ENCODE measurements around the gene CALB2.

Gene CALB2

GRCh38 chr16:71414038-71414437, 55.5 kb downstream of the CALB2 start:
- FAIRE-seq (no peak), DNase-seq (ENCODE audit: insufficient read length) (no peak)
- TF ChIP-seq POLR2AphosphoS5 (IDR thresholded peaks at IDR 0.05; ENCODE audit: low read depth, low read length) (no peak), POLR2A (IDR thresholded peaks at IDR 0.05; ENCODE audit: low read depth, low read length) (no peak), TAF1 (IDR thresholded peaks at IDR 0.05; ENCODE audit: borderline replicate concordance, low read depth, low read length) (no peak)

GRCh38 chr16:71421911-71422310, 63.4 kb downstream of the CALB2 start:
- DNase-seq (ENCODE audit: insufficient read length) (no peak), FAIRE-seq (no peak)
- no peak for TF ChIP-seq POLR2AphosphoS5 (IDR thresholded peaks at IDR 0.05; ENCODE audit: low read depth, low read length)
- no peak for TF ChIP-seq POLR2A (IDR thresholded peaks at IDR 0.05; ENCODE audit: low read depth, low read length)
- TF ChIP-seq TAF1 (IDR thresholded peaks at IDR 0.05; ENCODE audit: borderline replicate concordance, low read depth, low read length): no peak

- FAIRE-seq: no peak
- DNase-seq (ENCODE audit: insufficient read length): no peak
- TF ChIP-seq POLR2A (IDR thresholded peaks at IDR 0.05; ENCODE audit: low read depth, low read length) (no peak), POLR2AphosphoS5 (IDR thresholded peaks at IDR 0.05; ENCODE audit: low read depth, low read length) (no peak), TAF1 (IDR thresholded peaks at IDR 0.05; ENCODE audit: borderline replicate concordance, low read depth, low read length) (no peak)
These were observed 64.5 kb downstream of the CALB2 start for GRCh38 chr16:71423016-71423415.

GRCh38 chr16:71423865-71424264, 65.3 kb downstream of the CALB2 start:
- FAIRE-seq: no peak
- TF ChIP-seq TAF1 (IDR thresholded peaks at IDR 0.05; ENCODE audit: borderline replicate concordance, low read depth, low read length) (no peak), POLR2A (IDR thresholded peaks at IDR 0.05; ENCODE audit: low read depth, low read length) (no peak), POLR2AphosphoS5 (IDR thresholded peaks at IDR 0.05; ENCODE audit: low read depth, low read length) (no peak)
- no peak for DNase-seq (ENCODE audit: insufficient read length)

- no peak for FAIRE-seq
- TF ChIP-seq POLR2A (IDR thresholded peaks at IDR 0.05; ENCODE audit: low read depth, low read length) (no peak), POLR2AphosphoS5 (IDR thresholded peaks at IDR 0.05; ENCODE audit: low read depth, low read length) (no peak)
- no peak for DNase-seq (ENCODE audit: insufficient read length)
These were observed 66.1 kb downstream of the CALB2 start for GRCh38 chr16:71424626-71425025.

GRCh38 chr16:71425746-71426068, 67.2 kb downstream of the CALB2 start:
- no peak for FAIRE-seq
- no peak for DNase-seq (ENCODE audit: insufficient read length)
- TF ChIP-seq POLR2A (IDR thresholded peaks at IDR 0.05; ENCODE audit: low read depth, low read length) (no peak), TAF1 (IDR thresholded peaks at IDR 0.05; ENCODE audit: borderline replicate concordance, low read depth, low read length) (no peak), POLR2AphosphoS5 (IDR thresholded peaks at IDR 0.05; ENCODE audit: low read depth, low read length) (no peak)

- peak; percentile 50 for FAIRE-seq
- DNase-seq (ENCODE audit: insufficient read length): no peak
- TF ChIP-seq TAF1 (IDR thresholded peaks at IDR 0.05; ENCODE audit: borderline replicate concordance, low read depth, low read length) (no peak), POLR2AphosphoS5 (IDR thresholded peaks at IDR 0.05; ENCODE audit: low read depth, low read length) (no peak), POLR2A (IDR thresholded peaks at IDR 0.05; ENCODE audit: low read depth, low read length) (no peak)
These were observed 67.8 kb downstream of the CALB2 start for GRCh38 chr16:71426069-71426879.

GRCh38 chr16:71426880-71427615, 68.5 kb downstream of the CALB2 start:
- DNase-seq (ENCODE audit: insufficient read length) (no peak), FAIRE-seq (no peak)
- no peak for TF ChIP-seq TAF1 (IDR thresholded peaks at IDR 0.05; ENCODE audit: borderline replicate concordance, low read depth, low read length)
- TF ChIP-seq POLR2AphosphoS5 (IDR thresholded peaks at IDR 0.05; ENCODE audit: low read depth, low read length): no peak
- TF ChIP-seq POLR2A (IDR thresholded peaks at IDR 0.05; ENCODE audit: low read depth, low read length): no peak

- FAIRE-seq: no peak
- DNase-seq (ENCODE audit: insufficient read length): no peak
- TF ChIP-seq POLR2A (IDR thresholded peaks at IDR 0.05; ENCODE audit: low read depth, low read length) (no peak), POLR2AphosphoS5 (IDR thresholded peaks at IDR 0.05; ENCODE audit: low read depth, low read length) (no peak), TAF1 (IDR thresholded peaks at IDR 0.05; ENCODE audit: borderline replicate concordance, low read depth, low read length) (no peak)
These were observed 69.9 kb downstream of the CALB2 start for GRCh38 chr16:71428385-71428784.

- DNase-seq (ENCODE audit: insufficient read length): no peak
- no peak for FAIRE-seq
- no peak for TF ChIP-seq TAF1 (IDR thresholded peaks at IDR 0.05; ENCODE audit: borderline replicate concordance, low read depth, low read length)
- no peak for TF ChIP-seq POLR2A (IDR thresholded peaks at IDR 0.05; ENCODE audit: low read depth, low read length)
- no peak for TF ChIP-seq POLR2AphosphoS5 (IDR thresholded peaks at IDR 0.05; ENCODE audit: low read depth, low read length)
These were observed 70.4 kb downstream of the CALB2 start for GRCh38 chr16:71428883-71429282.

GRCh38 chr16:71429581-71429980, 71.1 kb downstream of the CALB2 start:
- no peak for TF ChIP-seq TAF1 (IDR thresholded peaks at IDR 0.05; ENCODE audit: borderline replicate concordance, low read depth, low read length)
- no peak for TF ChIP-seq POLR2AphosphoS5 (IDR thresholded peaks at IDR 0.05; ENCODE audit: low read depth, low read length)
- no peak for TF ChIP-seq POLR2A (IDR thresholded peaks at IDR 0.05; ENCODE audit: low read depth, low read length)
- FAIRE-seq (no peak), DNase-seq (ENCODE audit: insufficient read length) (no peak)

- TF ChIP-seq POLR2AphosphoS5 (IDR thresholded peaks at IDR 0.05; ENCODE audit: low read depth, low read length) (no peak), POLR2A (IDR thresholded peaks at IDR 0.05; ENCODE audit: low read depth, low read length) (no peak), TAF1 (IDR thresholded peaks at IDR 0.05; ENCODE audit: borderline replicate concordance, low read depth, low read length) (no peak)
- FAIRE-seq: no peak
- DNase-seq (ENCODE audit: insufficient read length): no peak
These were observed 72.2 kb downstream of the CALB2 start for GRCh38 chr16:71430744-71431143.

All from GM12892 (cell line).